Heart right ventricle (tissue), 16 donors: ENCODE data around the gene MAN1A2. TPM values are rescaled to one million over a fixed set of nuclear protein-coding genes. Genes with fewer than 3 reads are reported as not detected.

Experiments used
- ATAC-seq, 8 donors: fragments of 200-7000 bp; cut with Tn5 transposase; one replicate each; pipeline ENCODE4 v1.9.1; 2020; ENCODE audit warnings: mild to moderate bottlenecking in 8 of 8, moderate library complexity in 8 of 8, moderate number of reproducible peaks in 1 of 8
- DNase-seq, 2 donors: peaks; one replicate each; pipeline ENCODE4 v3.0.0-alpha.2; 2020
- H3K27ac ChIP-seq, 10 donors: fragments of 200-600 bp; sonication (generic) in 2 of 10; one replicate each; pipeline versions ENCODE4 v1.5.0 to v1.8.0; 2020 to 2022; ENCODE audit warnings: mild to moderate bottlenecking in 3 of 10
- H3K27me3 ChIP-seq, 7 donors: fragments of 200-600 bp; one replicate each; pipeline ENCODE4 v1.8.0; 2021 to 2022; ENCODE audit warnings: mild to moderate bottlenecking in 2 of 7
- H3K36me3 ChIP-seq, 9 donors: fragments of 200-600 bp; sonication (generic) in 1 of 9; one replicate each; pipeline versions ENCODE4 v1.5.0 to v1.8.0; 2020 to 2022; ENCODE audit warnings: mild to moderate bottlenecking in 2 of 9
- H3K4me1 ChIP-seq, 9 donors: fragments of 200-600 bp; sonication (generic) in 1 of 9; one replicate each; pipeline versions ENCODE4 v1.5.0 to v1.8.0; 2020 to 2022; ENCODE audit warnings: mild to moderate bottlenecking in 4 of 9
- H3K4me3 ChIP-seq, 10 donors: fragments of 200-600 bp; sonication (generic) in 2 of 10; one replicate each; pipeline versions ENCODE4 v1.5.0 to v1.8.0; 2020 to 2022; ENCODE audit warnings: mild to moderate bottlenecking in 7 of 10, moderate library complexity in 2 of 10
- H3K9me3 ChIP-seq, 11 donors: fragments of 200-600 bp in 10 of 11; sonication (generic) in 2 of 11; one replicate each; pipeline versions ENCODE4 v1.5.0 to v1.8.0; 2013 to 2022; ENCODE audit warnings: mild to moderate bottlenecking in 2 of 11, control low read depth in 1 of 11, moderate library complexity in 1 of 11
- CTCF ChIP-seq, 9 donors: fragments of 200-600 bp; sonication (generic) in 2 of 9; IDR thresholded peaks; one replicate each; pipeline versions ENCODE4 v1.5.0 to v1.8.0; 2021 to 2022; ENCODE audit warnings: antibody characterized with exemption in 9 of 9, mild to moderate bottlenecking in 5 of 9, moderate library complexity in 1 of 9
- WGBS, 2 donors: extraction: QIAGEN DNeasy Blood & Tissue Kit; methylation state at CpG; one replicate each; pipeline ENCODE4 v1.1.7; 2013; ENCODE audit warnings: inconsistent platforms in 1 of 2; 5-methylcytosine and 5-hydroxymethylcytosine counted together
- intact Hi-C, 10 donors: fragments of 100-400 bp; cut with DNase I; formaldehyde crosslinking; loops; one replicate each; pipeline versions ENCODE4 v1.11.1 to v1.14.2; 2022
- polyA plus RNA-seq, 2 donors: library from polyadenylated mRNA; stranded (reverse); fragments of 200-250 nt; gene quantifications; one replicate each; pipeline ENCODE4 v1.2.3, GENCODE V29; 2013
- total RNA-seq, 10 donors: library from RNA; stranded (reverse); fragmentation: NEBNext Ultra II Directional in 3 of 10; extraction: Animal tissue kit (Norgen Biotek cat#: 25700) in 3 of 10; gene quantifications; one replicate each; pipeline versions ENCODE4 v1.2.1 to v1.2.4, GENCODE V29; 2021 to 2023
- donor health status: Arrhythmogenic right ventricular cardiomyopathy.
- donor health status: ischemic (EF 13 %, LVEDD 7.1; RV severe dilation, severe dysfunction).
- donor health status: healthy with polysubstance abuse.
- donor health status: DM: no; HTN: yes; CAD: no.
- donor health status: DM: no; HTN: no; CAD: no.
- donor health status: ischemic (EF 25% LVEDD 6.9; RV normal size, moderate dysfunction).
- donor health status: ischemic (EF 25% LVEDD 5.7; RV mildly dilated, moderate dysfunction).
- donor health status: healthy.
- donor health status: DM: yes; HTN: yes; CAD: no.
- donor health status: Ischemic cardiomyopathy.
- donor health status: ischemic (EF 35%, LVEDD 5.7; RV mildly dilated, moderate dysfunction).
- donor health status: nonischemic (EF 11% LVEDD 7.7; RV severe dilation, severe dysfunction).
- donor health status: DM: yes; HTN: yes; CAD: no.
- donor health status: PGD.
- donor health status: ischemic (EF 29% LVEDD 5.4; RV normal size, mild dysfunction).
- donor health status: nonischemic (EF 23%, LVEDD 6.1; RV moderate dilation, normal function).

Gene MAN1A2
- total and polyA plus RNA-seq, 12 donors = 5.1 to 37.3 (median 26.0) TPM

GRCh38 chr1:117416004-117416403, 48.8 kb downstream of the MAN1A2 start:
- 91 to 98% methylated on average over 1 of the region's 1 CpG for WGBS, 2 donors
- Histone ChIP-seq H3K9me3 (no peaks in the 10 kb centered on the region), H3K27ac (no peak overlapping the region), H3K36me3 (peaks cover 0 to 27% (median 0%) of the 10 kb centered on the region in 9 donors), H3K4me3 (no peak overlapping the region), H3K27me3 (no peaks in the 10 kb centered on the region), H3K4me1 (no peaks in the 10 kb centered on the region)
- intact Hi-C loops = no loop called here
- TF ChIP-seq CTCF (IDR thresholded peaks at IDR 0.05) = no peak
- no peak for ATAC-seq
- DNase-seq = no peak

DNA sequence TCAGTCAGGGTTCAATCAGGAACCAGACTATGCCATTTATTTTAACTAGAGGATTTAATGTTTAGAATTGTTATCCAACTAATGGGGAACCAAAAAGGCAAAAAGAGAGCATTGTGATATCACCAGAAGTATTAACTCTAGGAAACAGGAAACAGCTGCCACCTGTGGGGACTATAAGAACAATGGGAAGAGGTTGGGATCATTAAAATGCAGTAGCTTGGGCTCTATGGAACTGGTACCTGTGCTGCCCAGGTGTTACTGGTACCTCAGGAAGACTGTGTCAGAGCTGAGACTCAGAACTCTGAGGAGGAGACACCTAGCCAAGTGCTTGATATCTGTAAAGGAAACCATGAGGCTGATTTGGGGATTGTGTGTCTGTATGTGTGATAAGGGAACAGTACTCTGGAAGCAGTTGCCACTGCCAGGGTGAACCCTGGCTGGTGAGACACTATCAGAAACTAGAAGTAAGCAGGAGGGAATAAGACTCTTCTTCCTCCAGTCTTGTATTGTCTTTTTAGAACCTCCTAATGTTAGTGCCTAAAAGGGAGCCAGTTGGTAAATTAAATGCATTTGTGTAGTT, 49.4 kb downstream of the MAN1A2 start:
- no peak overlapping the region for H3K27ac ChIP-seq
- TF ChIP-seq CTCF (IDR thresholded peaks at IDR 0.05) = no peak
- no peaks in the 10 kb centered on the region for H3K4me1 ChIP-seq
- DNase-seq = no peak
- H3K9me3 ChIP-seq = no peaks in the 10 kb centered on the region
- peaks cover 0 to 30% (median 0%) of the 10 kb centered on the region in 9 donors for H3K36me3 ChIP-seq
- no peak overlapping the region for H3K4me3 ChIP-seq
- no peak for ATAC-seq
- intact Hi-C loops = no loop called here
- H3K27me3 ChIP-seq = no peaks in the 10 kb centered on the region

DNA sequence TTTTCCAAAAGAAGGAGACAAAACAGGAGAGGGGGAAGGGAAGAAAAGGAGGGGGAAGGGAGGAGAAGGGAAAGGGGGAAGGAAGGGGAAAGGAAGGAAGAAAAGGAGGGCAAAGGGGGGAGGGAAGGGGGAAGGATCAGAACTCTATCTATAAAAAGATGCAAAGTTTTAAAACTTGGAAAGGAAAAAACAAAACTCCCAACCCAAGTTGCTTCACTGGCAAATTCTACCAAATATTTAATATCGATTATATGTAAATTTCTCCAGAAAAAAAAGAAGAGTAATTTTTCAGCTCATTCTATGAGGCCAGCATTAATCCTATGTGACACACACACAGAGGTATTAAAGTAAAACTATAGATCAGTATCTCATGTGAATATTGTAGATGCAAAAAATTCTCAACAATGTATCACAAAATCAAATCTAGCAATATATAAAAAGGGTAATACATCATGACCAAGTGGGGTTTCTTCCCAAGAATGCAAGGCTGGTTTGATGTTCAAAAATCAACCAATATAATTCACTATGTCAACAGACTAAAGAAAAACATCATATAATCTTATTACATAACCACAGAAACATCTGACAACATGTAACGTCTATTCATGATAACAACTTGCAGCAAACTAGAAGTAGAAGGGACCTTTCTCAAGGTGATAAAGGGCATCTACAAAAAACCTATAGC, 57.9 kb downstream of the MAN1A2 start:
- peaks cover 0 to 44% (median 4%) of the 10 kb centered on the region in 11 donors for H3K9me3 ChIP-seq
- WGBS, 2 donors = 92 to 95% methylated on average over 2 of the region's 2 CpGs
- no peak for DNase-seq
- no peaks in the 10 kb centered on the region for H3K27me3 ChIP-seq
- H3K27ac ChIP-seq = no peak overlapping the region
- no peaks in the 10 kb centered on the region for H3K4me1 ChIP-seq
- ATAC-seq = no peak
- H3K36me3 ChIP-seq = peaks cover 0 to 54% (median 8%) of the 10 kb centered on the region in 9 donors
- no peak for TF ChIP-seq CTCF (IDR thresholded peaks at IDR 0.05)
- H3K4me3 ChIP-seq = no peak overlapping the region
- intact Hi-C loops = no loop called here

- intact Hi-C loops = no loop called here
- ATAC-seq (no peak), DNase-seq (no peak)
- no peak overlapping the region for H3K4me3 ChIP-seq
- H3K27me3 ChIP-seq = no peaks in the 10 kb centered on the region
- peaks cover 0 to 44% (median 12%) of the 10 kb centered on the region in 9 donors for H3K36me3 ChIP-seq
- H3K4me1 ChIP-seq = no peaks in the 10 kb centered on the region
- peaks cover 0 to 44% (median 4%) of the 10 kb centered on the region in 11 donors for H3K9me3 ChIP-seq
- no peak for TF ChIP-seq CTCF (IDR thresholded peaks at IDR 0.05)
- H3K27ac ChIP-seq = no peak overlapping the region
Measured at GRCh38 chr1:117427297-117427696, 60.0 kb downstream of the MAN1A2 start.
